ENCODE measurements around the gene SPEN. TPM values are rescaled to one million over a fixed set of nuclear protein-coding genes. Genes with fewer than 3 reads are reported as not detected.

The SPEN gene
- total and polyA plus RNA-seq, 9 of the 15 experiments (the other 6 are each of a cell fraction or from before 2014, with no cell fraction given): 5.7 to 87.5 (median 27.2) TPM

- no peak for TF ChIP-seq ZFPM2 (CRISPR knock-in tag; IDR thresholded peaks at IDR 0.05)
- no peak for TF ChIP-seq ZNF197 (CRISPR knock-in tag; IDR thresholded peaks at IDR 0.05; ENCODE audit: low read depth)
- no peak for TF ChIP-seq HCFC1 (IDR thresholded peaks at IDR 0.05; ENCODE audit: low read depth, low read length)
- TF ChIP-seq CEBPZ (IDR thresholded peaks at IDR 0.05; ENCODE audit: borderline replicate concordance, low read depth, low read length): no peak
- TF ChIP-seq MTA1 (IDR thresholded peaks at IDR 0.05; ENCODE audit: borderline replicate concordance): peak; percentile 33; the same call in 1 of the 2 replicates
- TF ChIP-seq GTF2E2 (tag; IDR thresholded peaks at IDR 0.05): no peak
- TF ChIP-seq ZKSCAN3 (CRISPR knock-in tag; IDR thresholded peaks at IDR 0.05): no peak
- TF ChIP-seq ZBTB9 (CRISPR knock-in tag; IDR thresholded peaks at IDR 0.05): peak; percentile 29; the same call in 1 of the 2 replicates
- peak in 1 of 2 experiments; percentile 62; a peak in 1 of 4 replicates for TF ChIP-seq HDAC1 (IDR thresholded peaks at IDR 0.05)
- no peak for TF ChIP-seq RBM22 (IDR thresholded peaks at IDR 0.05; ENCODE audit: low read depth, low read length, poor library complexity, severe bottlenecking)
- no peak for TF ChIP-seq E2F8 (IDR thresholded peaks at IDR 0.05; ENCODE audit: low read depth, partially characterized antibody)
- no peak for TF ChIP-seq MIER1 (IDR thresholded peaks at IDR 0.05; ENCODE audit: low read depth)
- TF ChIP-seq CREB5 (CRISPR knock-in tag; IDR thresholded peaks at IDR 0.05): no peak
- no peak for TF ChIP-seq RUNX1 (IDR thresholded peaks at IDR 0.05; ENCODE audit: low read depth)
- TF ChIP-seq GABPA (tag; conservative IDR thresholded peaks at IDR 0.05; ENCODE audit: low read depth): peak; percentile 71
- TF ChIP-seq PHB (CRISPR knock-in tag; IDR thresholded peaks at IDR 0.05): no peak
- no peak for TF ChIP-seq HNRNPUL1 (IDR thresholded peaks at IDR 0.05; ENCODE audit: low read length)
Measured at GRCh38 chr1:15949453-15950245, 102.1 kb downstream of the SPEN start (continued).

All from K562 (cell line).